H1 (cell line): ENCODE results near the gene GOSR1. TPM values are rescaled to one million over a fixed set of nuclear protein-coding genes. Genes with fewer than 3 reads are reported as not detected.
"Not testable (repeated sequence)": the region's sequence is repeated elsewhere in the genome, so short reads cannot be mapped to it uniquely, and the experiment has no call there.

Experiments
- CTCF ChIA-PET: fragments of 300-600 bp; sonication (Branson Sonifier 250); formaldehyde crosslinking; loops from one replicate; lab custom pipeline; 2021; ENCODE audit not compliant: partially characterized antibody; lab: Charles Lee
- POLR2A ChIA-PET: fragments of 300-600 bp; sonication (Branson Sonifier 250); formaldehyde crosslinking; loops from one replicate; lab custom pipeline; 2021; ENCODE audit warnings: inconsistent platforms; ENCODE audit not compliant: partially characterized antibody; lab: Charles Lee
- DNase-seq, 2 experiments: peaks; one replicate each; pipeline versions ENCODE4 v3.0.0 to v3.0.0-alpha.2; 2010 to 2022; ENCODE audit warnings: low spot score in 2 of 2, low read depth in 1 of 2, mixed read lengths in 1 of 2
- FAIRE-seq: peaks from 2 replicates; lab custom pipeline; 2011; peaks lifted over from hg19 to GRCh38; lab: Jason Lieb, UNC
- H2AFZ ChIP-seq: 2 replicates; pipeline ENCODE4 v1.8.1; 2012; ENCODE audit warnings: low read length, inconsistent platforms
- H2AK5ac ChIP-seq: 2 replicates; pipeline ENCODE4 v1.6.1; 2013; ENCODE audit warnings: low read depth, low read length
- H2BK120ac ChIP-seq: replicated peaks from 2 replicates; pipeline ENCODE3; 2013; ENCODE audit warnings: low read depth, low read length, inconsistent platforms
- H2BK12ac ChIP-seq: 2 replicates; pipeline ENCODE4 v1.6.1; 2013; ENCODE audit warnings: low read depth, low read length
- H2BK15ac ChIP-seq: 2 replicates; pipeline ENCODE4 v1.6.1; 2013; ENCODE audit warnings: low read length
- H2BK20ac ChIP-seq: 2 replicates; pipeline ENCODE4 v1.6.1; 2013; ENCODE audit warnings: low read length
- H2BK5ac ChIP-seq: 2 replicates; pipeline ENCODE4 v1.6.1; 2013; ENCODE audit warnings: low read depth, low read length
- H3K14ac ChIP-seq: 2 replicates; pipeline ENCODE4 v1.6.1; 2013; ENCODE audit warnings: inconsistent platforms; ENCODE audit not compliant: insufficient read length
- H3K18ac ChIP-seq: 2 replicates; pipeline ENCODE4 v1.6.1; 2013; ENCODE audit warnings: low read length; ENCODE audit errors: extremely low read depth
- H3K23ac ChIP-seq: 2 replicates; pipeline ENCODE4 v1.6.1; 2013; ENCODE audit warnings: inconsistent platforms; ENCODE audit not compliant: insufficient read length
- H3K23me2 ChIP-seq: 2 replicates; pipeline ENCODE4 v1.6.1; 2013; ENCODE audit warnings: low read depth, low read length
- H3K27ac ChIP-seq: 2 replicates; pipeline ENCODE4 v1.6.1; 2011; ENCODE audit warnings: low read depth, low read length, inconsistent platforms
- H3K27me3 ChIP-seq, 4 experiments: replicated peaks in 1 of 4; 1 replicate in 1 of 4; 2 replicates in 3 of 4; pipeline versions ENCODE4 v1.6.1 to v1.8.1; 2011 to 2013; ENCODE audit warnings: low read length in 3 of 4, mild to moderate bottlenecking in 3 of 4, inconsistent platforms in 2 of 4, mixed read lengths in 2 of 4, moderate library complexity in 1 of 4; ENCODE audit not compliant: control insufficient read depth in 3 of 4, insufficient read depth in 3 of 4; ENCODE audit errors: extremely low read depth in 1 of 4
- H3K36me3 ChIP-seq, 4 experiments: 2 replicates each; pipeline versions ENCODE4 v1.6.1 to v1.8.1; 2011 to 2013; ENCODE audit warnings: mild to moderate bottlenecking in 4 of 4, low read length in 3 of 4, moderate library complexity in 2 of 4, control low read depth in 1 of 4, inconsistent platforms in 1 of 4; ENCODE audit not compliant: insufficient read depth in 4 of 4, control insufficient read depth in 2 of 4
- H3K4ac ChIP-seq: replicated peaks from 2 replicates; pipeline ENCODE3; 2013; ENCODE audit warnings: low read length, low read depth, mixed read lengths, inconsistent platforms; ENCODE audit not compliant: insufficient read length
- H3K4me1 ChIP-seq, 4 experiments: replicated peaks in 1 of 4; 1 replicate in 1 of 4; 2 replicates in 3 of 4; pipeline versions ENCODE4 v1.6.1 to v1.8.1; 2011 to 2013; ENCODE audit warnings: low read length in 3 of 4, inconsistent platforms in 2 of 4, mixed read lengths in 1 of 4; ENCODE audit not compliant: insufficient read depth in 4 of 4, control insufficient read depth in 3 of 4
- H3K4me2 ChIP-seq, 2 experiments: 2 replicates each; pipeline versions ENCODE4 v1.6.1 to v1.8.1; 2011 to 2013; ENCODE audit warnings: low read depth in 2 of 2, low read length in 2 of 2, control low read depth in 1 of 2, inconsistent platforms in 1 of 2, mild to moderate bottlenecking in 1 of 2; ENCODE audit not compliant: insufficient read depth in 1 of 2
- H3K4me3 ChIP-seq, 4 experiments: fragments of 200-600, 300-600 bp in 1 of 4; sonication (generic), shearing (Covaris generic), sonication (Bioruptor Twin) in 1 of 4; 2 replicates each; pipeline versions ENCODE4 v1.5.1 to v1.8.1; 2011 to 2016; ENCODE audit warnings: low read length in 4 of 4, low read depth in 3 of 4, control low read depth in 2 of 4, inconsistent platforms in 2 of 4, mild to moderate bottlenecking in 2 of 4, mixed read lengths in 1 of 4, moderate library complexity in 1 of 4; ENCODE audit not compliant: insufficient read depth in 2 of 4; ENCODE audit errors: extremely low read depth in 1 of 4
- H3K56ac ChIP-seq: replicated peaks from 2 replicates; pipeline ENCODE3; 2013; ENCODE audit warnings: low read depth, mild to moderate bottlenecking, mixed read lengths, low read length, inconsistent platforms; ENCODE audit not compliant: insufficient read length
- H3K79me1 ChIP-seq: 2 replicates; pipeline ENCODE4 v1.6.1; 2013; ENCODE audit warnings: low read depth, low read length, control low read depth
- H3K79me2 ChIP-seq, 2 experiments: 2 replicates each; pipeline versions ENCODE4 v1.6.1 to v1.8.1; 2012 to 2013; ENCODE audit warnings: low read length in 2 of 2, mild to moderate bottlenecking in 2 of 2, inconsistent platforms in 1 of 2; ENCODE audit not compliant: insufficient read depth in 2 of 2, control insufficient read depth in 1 of 2
- H3K9ac ChIP-seq, 4 experiments: replicated peaks in 1 of 4; 1 replicate in 1 of 4; 2 replicates in 3 of 4; pipeline versions ENCODE4 v1.6.1 to v1.8.1; 2011 to 2013; ENCODE audit warnings: low read depth in 3 of 4, low read length in 3 of 4, control low read depth in 2 of 4, mild to moderate bottlenecking in 2 of 4, moderate library complexity in 2 of 4, inconsistent platforms in 1 of 4; ENCODE audit errors: extremely low read depth in 1 of 4
- H3K9me3 ChIP-seq, 2 experiments: 2 replicates each; pipeline versions ENCODE4 v1.6.1 to v1.8.1; 2012 to 2013; ENCODE audit warnings: mild to moderate bottlenecking in 2 of 2, moderate library complexity in 2 of 2, control low read depth in 1 of 2, inconsistent platforms in 1 of 2, low read depth in 1 of 2, low read length in 1 of 2, mixed read lengths in 1 of 2; ENCODE audit not compliant: insufficient read depth in 2 of 2
- H4K20me1 ChIP-seq, 2 experiments: replicated peaks in 1 of 2; 2 replicates each; pipeline versions ENCODE3 to v1.8.1; 2011 to 2013; ENCODE audit warnings: inconsistent platforms in 2 of 2, low read length in 2 of 2, mild to moderate bottlenecking in 1 of 2; ENCODE audit not compliant: insufficient read depth in 2 of 2, control insufficient read depth in 1 of 2
- H4K5ac ChIP-seq: 2 replicates; pipeline ENCODE4 v1.6.1; 2013; ENCODE audit warnings: low read length, low read depth, mixed read lengths, inconsistent platforms; ENCODE audit not compliant: insufficient read length
- H4K8ac ChIP-seq: 2 replicates; pipeline ENCODE4 v1.8.0; 2013; ENCODE audit warnings: mild to moderate bottlenecking, moderate library complexity, low read length, inconsistent platforms; ENCODE audit not compliant: insufficient read depth; ENCODE audit errors: extremely low read depth
- H4K91ac ChIP-seq: replicated peaks from 2 replicates; pipeline ENCODE3; 2013; ENCODE audit warnings: low read length, mixed read lengths, inconsistent platforms; ENCODE audit not compliant: insufficient read length
- CTBP2 ChIP-seq: IDR thresholded peaks from 2 replicates; pipeline ENCODE4 v1.7.0; 2011; ENCODE audit warnings: borderline replicate concordance, mild to moderate bottlenecking, moderate library complexity, mixed read lengths, low read length; ENCODE audit not compliant: insufficient read depth, insufficient read length
- TEAD4 ChIP-seq: IDR thresholded peaks from 2 replicates; pipeline ENCODE4 v1.6.1; 2012; ENCODE audit warnings: low read depth, low read length, inconsistent platforms, mixed read lengths
- WGBS, 2 experiments: shearing (Covaris generic) in 1 of 2; methylation state at CpG; one replicate each; pipeline versions ENCODE4 v1.1.6 to v1.1.7; 2013 to 2015; ENCODE audit warnings: low lambda C conversion rate in 2 of 2, mixed read lengths in 2 of 2, inconsistent platforms in 1 of 2, low coverage in 1 of 2, missing lambda C conversion rate in 1 of 2; ENCODE audit not compliant: insufficient replicate concordance in 2 of 2, insufficient coverage in 1 of 2, insufficient read length in 1 of 2; ENCODE audit errors: extremely low coverage in 1 of 2, missing lambda C conversion rate in 1 of 2; 5-methylcytosine and 5-hydroxymethylcytosine counted together
- polyA plus RNA-seq, 7 experiments: library from polyadenylated mRNA; depleted of rRNA in 3 of 7; stranded (reverse) in 5 of 7; unstranded in 2 of 7; fragments of >200 nt in 5 of 7; fragments of 200-250 nt in 2 of 7; gene quantifications; 1 replicate in 5 of 7; 2 replicates in 1 of 7; 4 replicates in 1 of 7; pipeline versions ENCODE4 v1.2.1 to v1.2.3, GENCODE V29; 2011 to 2013; ENCODE audit warnings: missing spikeins in 2 of 7, mixed read lengths in 2 of 7
- total RNA-seq: library from RNA; stranded (reverse); fragmentation: NEBNext Ultra II Directional; extraction: Animal tissue kit (Norgen Biotek cat#: 25700); gene quantifications from 2 replicates; pipeline ENCODE4 v1.2.1, GENCODE V29; 2021

Gene GOSR1
- total and polyA plus RNA-seq, 2 of the 8 experiments (the other 6 are each of a cell fraction or from before 2014, with no cell fraction given) = 9.2 to 43.3 TPM

GRCh38 chr17:30573603-30574175, 96.5 kb downstream of the GOSR1 start (continued):
- TF ChIP-seq TEAD4 = no peak
- TF ChIP-seq CTBP2 = no peak

- not testable (repeated sequence) for H4K8ac ChIP-seq, H3K9me3 ChIP-seq, H3K23ac ChIP-seq, H3K27ac ChIP-seq, H3K4me3 ChIP-seq, H3K4me2 ChIP-seq, H3K4ac ChIP-seq, H3K36me3 ChIP-seq, H2AK5ac ChIP-seq, H3K23me2 ChIP-seq, H4K91ac ChIP-seq, H3K18ac ChIP-seq, H3K79me2 ChIP-seq, H2BK5ac ChIP-seq, H2AFZ ChIP-seq, H3K9ac ChIP-seq, H2BK12ac ChIP-seq, DNase-seq, H2BK120ac ChIP-seq, H3K4me1 ChIP-seq, H4K5ac ChIP-seq, H3K56ac ChIP-seq, H3K14ac ChIP-seq, H4K20me1 ChIP-seq, H2BK20ac ChIP-seq, H3K79me1 ChIP-seq, H2BK15ac ChIP-seq, H3K27me3 ChIP-seq, FAIRE-seq
- 86% methylated on average over 7 of the region's 9 CpGs; no CpG with 5 or more reads in 1 of the 2 experiments for WGBS, 2 experiments
- ChIA-PET CTCF (interaction anchor here (1.1 to 2.2 kb wide), 5 partner anchors 11 to 96 kb away, joined by 3 to 4 read pairs (median 3); partner anchors contain the start of gene GOSR1), POLR2A (interaction anchor here (1.9 kb wide), 1 partner anchor 26 kb away, joined by 5 read pairs; no protein-coding TSS in a partner anchor)
These were observed 97.1 kb downstream of the GOSR1 start for GRCh38 chr17:30574309-30574708.
